ENCODE data around the gene DLX1.
"Not testable (repeated sequence)": the region's sequence is repeated elsewhere in the genome, so short reads cannot be mapped to it uniquely, and the experiment has no call there.

The DLX1 gene

GRCh38 chr2:172085460-172086159 is at the start of gene DLX1:
Gene DLX1, plus strand, starts transcription at chr2:172085507. Its CDS starts 171 bp downstream, at chr2:172085678.
- peak; percentile 41 for DNase-seq (ENCODE audit: low spot score)

DNA sequence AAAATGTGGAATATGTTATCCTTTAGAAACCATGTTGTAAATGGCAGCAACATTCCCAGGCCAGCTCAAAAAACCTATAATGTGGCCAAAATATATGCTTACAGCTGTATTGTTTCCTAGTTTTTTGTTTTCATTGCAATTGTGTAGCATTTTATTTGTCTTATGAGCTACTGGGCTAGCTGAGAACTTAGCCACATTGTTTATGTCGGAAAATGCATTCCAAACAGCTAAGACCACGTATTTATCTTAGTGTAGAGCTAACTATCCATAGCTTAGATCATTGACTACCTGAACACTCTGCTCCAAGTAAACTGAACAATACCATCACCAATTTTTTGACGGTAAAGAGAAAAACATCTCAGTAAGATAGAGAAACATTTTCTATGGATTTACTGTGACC is 47.2 kb upstream of the DLX1 start:
- DNase-seq (ENCODE audit: low spot score) = no peak

GRCh38 chr2:172038604-172039003 is 46.7 kb upstream of the DLX1 start:
- no peak for DNase-seq (ENCODE audit: low spot score)

- no peak for DNase-seq (ENCODE audit: low spot score)
These were observed 46.1 kb upstream of the DLX1 start for GRCh38 chr2:172039011-172039704.

DNA sequence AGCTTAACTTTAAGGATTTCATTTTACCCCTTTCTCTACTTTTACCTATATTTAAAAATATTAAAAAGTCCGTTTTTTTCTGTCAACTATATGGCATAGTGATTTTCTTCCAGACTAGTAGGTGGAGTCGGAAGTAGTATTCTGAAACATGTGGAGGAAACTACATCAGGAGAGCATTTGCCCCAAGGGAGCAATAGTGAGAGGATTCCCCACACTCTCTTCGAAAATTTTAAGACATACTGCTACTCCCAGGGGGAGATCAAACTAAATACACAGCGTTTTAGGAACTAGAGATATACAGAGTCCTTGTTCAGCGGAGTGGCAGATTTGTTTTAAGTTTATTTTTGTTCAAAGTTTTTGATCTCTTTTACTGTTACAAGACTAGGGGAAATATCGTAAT is 45.0 kb upstream of the DLX1 start:
- DNase-seq (ENCODE audit: low spot score) = no peak

DNA sequence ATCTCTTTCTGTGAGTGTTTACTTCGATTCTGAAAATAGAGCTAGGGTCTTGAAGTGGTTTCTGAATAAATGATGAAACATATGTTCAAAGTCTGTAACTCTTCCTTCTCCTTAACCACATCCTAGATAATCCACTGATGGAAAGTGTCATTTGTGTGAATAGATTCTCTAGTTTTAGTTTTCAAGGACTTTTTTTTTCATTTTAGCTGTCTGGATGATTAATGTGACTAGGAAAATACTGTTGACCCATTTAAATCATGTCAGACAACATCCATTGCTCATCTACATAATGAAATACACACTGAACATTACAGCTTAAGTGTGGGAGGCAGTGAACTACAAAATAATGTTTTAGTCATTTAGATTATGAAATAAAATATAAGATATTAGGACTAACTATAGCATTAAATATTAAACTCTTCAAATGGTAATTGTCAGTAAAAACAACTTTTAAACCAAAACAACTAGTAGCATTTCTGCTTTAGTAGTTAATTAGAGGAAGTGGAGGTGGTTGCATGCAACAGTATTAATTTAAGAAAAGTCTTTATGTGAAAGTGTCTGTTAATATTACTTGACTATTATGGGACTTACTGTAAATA is 39.1 kb upstream of the DLX1 start:
- DNase-seq (ENCODE audit: low spot score) = no peak

DNA sequence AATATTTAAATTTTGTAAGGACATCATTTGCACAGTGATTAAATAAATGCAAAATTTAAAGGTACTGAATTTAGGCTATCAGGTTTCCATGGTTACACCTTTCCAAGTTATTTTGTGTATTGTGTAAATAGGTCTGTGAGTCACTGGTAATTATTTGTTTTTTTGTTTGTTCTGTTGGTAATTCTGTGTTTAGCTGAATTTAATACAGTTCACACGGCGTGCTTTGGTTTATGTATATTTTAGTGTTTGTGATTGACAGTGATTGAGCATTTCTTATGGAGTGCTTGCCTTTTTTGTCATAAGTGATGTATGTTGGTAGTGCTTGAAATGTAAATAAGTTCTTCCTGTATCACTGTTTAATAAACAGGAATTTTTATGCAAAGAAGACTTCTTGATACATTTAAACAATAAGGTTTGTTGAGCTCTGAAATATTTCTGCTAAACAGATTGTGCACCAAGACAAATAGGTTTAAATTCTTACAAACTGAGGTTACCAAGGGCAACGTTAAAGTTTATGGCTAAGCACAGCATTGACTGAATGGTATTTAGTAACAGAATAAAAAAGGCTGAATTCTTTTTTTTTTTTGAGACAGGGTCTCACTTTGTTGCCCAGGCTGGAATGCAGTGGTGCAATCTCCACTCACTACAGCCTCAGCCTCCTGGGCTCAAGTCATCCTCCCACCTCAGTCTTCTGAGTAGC is 38.3 kb upstream of the DLX1 start:
- DNase-seq (ENCODE audit: low spot score) = no peak

DNA sequence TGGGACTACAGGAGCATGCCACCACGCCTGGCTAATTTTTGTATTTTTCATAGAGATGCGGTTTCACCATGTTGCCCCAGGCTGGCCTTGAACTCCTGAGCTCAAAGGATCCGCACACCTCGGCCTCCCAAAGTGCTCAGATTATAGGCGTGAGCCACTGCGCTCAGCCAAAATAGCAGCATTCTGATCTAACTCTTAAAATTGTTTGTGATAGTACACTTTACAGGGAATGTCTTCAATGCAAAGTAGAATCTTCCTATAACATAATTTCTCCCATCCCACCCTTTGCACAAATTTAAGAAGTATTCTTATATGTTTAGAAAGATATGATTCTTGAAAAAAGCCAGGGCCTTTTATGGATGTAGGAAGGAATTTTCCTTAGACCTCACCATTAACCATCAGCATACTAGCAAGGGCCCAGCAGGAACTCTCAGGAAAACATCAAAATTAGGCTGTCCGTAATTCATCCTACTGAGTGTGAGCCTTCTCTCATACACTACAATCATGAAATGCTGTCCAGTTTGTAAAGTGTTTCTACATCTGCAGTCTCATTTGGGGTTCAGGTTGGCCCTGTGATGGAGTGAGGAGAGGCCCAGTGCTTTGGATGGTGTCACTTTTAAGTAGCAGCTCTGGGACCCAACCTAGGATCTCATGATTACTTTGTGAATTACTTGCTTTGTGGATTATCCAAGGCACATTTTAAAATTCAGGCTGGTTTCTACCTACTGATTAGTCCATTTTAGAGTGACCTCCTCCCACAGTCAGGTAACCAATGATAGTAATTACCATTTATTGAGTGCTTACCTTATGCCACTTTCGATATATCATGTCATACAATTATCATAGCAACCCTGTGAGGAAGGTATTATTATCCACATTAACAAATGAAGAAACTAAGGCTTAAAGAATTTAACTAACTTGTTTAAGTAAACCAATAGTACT is 37.5 kb upstream of the DLX1 start:
- no peak for DNase-seq (ENCODE audit: low spot score)

GRCh38 chr2:172048508-172049503 is 36.5 kb upstream of the DLX1 start:
- no peak for DNase-seq (ENCODE audit: low spot score)

- DNase-seq (ENCODE audit: low spot score) = no peak
These were observed 35.7 kb upstream of the DLX1 start for GRCh38 chr2:172049567-172050120.

GRCh38 chr2:172050479-172051125 is 34.7 kb upstream of the DLX1 start:
- no peak for DNase-seq (ENCODE audit: low spot score)

DNA sequence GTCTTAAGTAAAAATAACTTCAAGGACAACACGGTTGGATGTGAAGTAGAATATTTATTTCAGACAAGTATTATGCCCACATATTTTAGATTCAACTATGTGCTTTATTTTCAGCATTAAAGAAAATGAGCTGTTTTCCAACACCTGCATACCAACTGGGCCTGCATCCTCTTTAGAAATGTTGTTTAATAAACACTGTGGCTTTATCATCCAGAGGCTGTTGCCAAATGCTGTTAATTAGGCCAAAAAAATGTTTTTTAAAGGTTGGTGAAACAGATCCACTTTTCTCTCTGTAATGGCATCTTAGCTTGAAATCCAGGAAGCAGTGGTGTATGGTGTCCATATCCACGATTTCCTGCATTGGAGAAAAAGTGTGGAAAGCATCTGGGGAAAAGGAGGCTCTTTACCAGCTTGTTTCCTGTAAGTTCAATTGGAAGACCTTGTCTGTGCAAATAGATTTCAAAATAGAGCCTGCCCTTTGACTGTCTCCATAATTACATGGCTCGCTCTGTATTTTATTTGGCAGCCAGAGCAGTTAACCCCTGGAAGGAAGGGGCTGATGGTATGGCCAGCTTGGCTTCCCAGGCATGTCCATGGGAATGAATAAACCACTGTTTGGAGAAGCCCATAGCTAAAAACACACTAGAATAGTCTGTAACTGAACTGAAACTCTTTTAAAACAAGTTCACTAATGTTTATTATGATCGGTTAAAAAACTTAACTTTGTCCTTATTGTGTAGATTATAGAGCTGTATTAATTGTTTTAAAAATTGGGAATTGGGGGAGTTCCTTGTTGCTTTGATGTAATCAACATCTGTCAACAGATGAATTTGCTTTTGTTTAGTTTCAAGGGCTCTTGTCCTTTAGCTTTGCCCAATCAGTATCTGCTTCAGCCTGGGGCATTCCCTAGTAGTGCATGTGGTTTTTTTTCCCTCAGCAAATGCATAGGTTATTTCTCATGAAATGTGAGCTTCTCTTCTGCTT is 33.0 kb upstream of the DLX1 start:
- DNase-seq (ENCODE audit: low spot score) = no peak

- no peak for DNase-seq (ENCODE audit: low spot score)
These were observed 31.8 kb upstream of the DLX1 start for GRCh38 chr2:172053486-172053885.

GRCh38 chr2:172056293-172056692 is 29.0 kb upstream of the DLX1 start:
- DNase-seq (ENCODE audit: low spot score) = no peak

GRCh38 chr2:172058660-172059059 is 26.6 kb upstream of the DLX1 start:
- no peak for DNase-seq (ENCODE audit: low spot score)

- not testable (repeated sequence) for DNase-seq (ENCODE audit: low spot score)
These were observed 25.2 kb upstream of the DLX1 start for GRCh38 chr2:172060118-172060517.

GRCh38 chr2:172062402-172063004 is 22.8 kb upstream of the DLX1 start:
- DNase-seq (ENCODE audit: low spot score) = no peak

GRCh38 chr2:172063446-172063845 is 21.9 kb upstream of the DLX1 start:
- no peak for DNase-seq (ENCODE audit: low spot score)
